K562 (cell line): ENCODE measurements around the gene NRG3. TPM values are rescaled to one million over a fixed set of nuclear protein-coding genes. Genes with fewer than 3 reads are reported as not detected.

Experiments used
- ATAC-seq: fragments of 200-7000 bp; cut with Tn5 transposase; 3 replicates; pipeline ENCODE4 v1.9.1; 2020; ENCODE audit warnings: moderate library complexity
- BruUV-seq: library from RNA; stranded (reverse); fragments of 400-500 nt; replicated peaks from 2 replicates; lab custom pipeline; 2021; lab: Mats Ljungman, UMichigan
- CTCF ChIA-PET: fragments of 300-600 bp; formaldehyde crosslinking; extraction: SDS; loops from one replicate; lab custom pipeline; 2021; ENCODE audit warnings: low intra/inter-chr PET ratio; lab: Yijun Ruan, JAX
- POLR2A ChIA-PET: fragments of 300-600, 350-650 bp; sonication (Branson Sonifier 250); formaldehyde crosslinking; extraction: SDS; loops from one replicate; lab custom pipeline; 2021; ENCODE audit warnings: antibody characterized with exemption, inconsistent platforms; lab: Yijun Ruan, JAX
- DNase-seq, 4 experiments: peaks; one replicate each; pipeline versions ENCODE4 v3.0.0 to v3.0.0-alpha.2; 2011 to 2018; ENCODE audit warnings: low spot score in 3 of 4, mixed read lengths in 3 of 4; ENCODE audit errors: extremely low read depth in 1 of 4
- FAIRE-seq: peaks from 2 replicates; lab custom pipeline; 2011; peaks lifted over from hg19 to GRCh38; lab: Jason Lieb, UNC
- H2AFZ ChIP-seq: 2 replicates; pipeline ENCODE4 v1.6.0; 2011; ENCODE audit warnings: low read depth, low read length, control low read depth, inconsistent platforms
- H3K27ac ChIP-seq: fragments of 200-600 bp; 3 replicates; pipeline ENCODE4 v1.8.0; 2011; ENCODE audit warnings: low read depth, mild to moderate bottlenecking, control low read depth, inconsistent platforms, low read length, moderate library complexity, mixed read lengths; ENCODE audit errors: extremely low read depth
- H3K27me3 ChIP-seq, 2 experiments: fragments of 300-600 bp in 1 of 2; 2 replicates in 1 of 2; 3 replicates in 1 of 2; pipeline versions ENCODE4 v1.6.0 to v1.8.0; 2011; ENCODE audit warnings: inconsistent platforms in 2 of 2, low read length in 2 of 2, mild to moderate bottlenecking in 1 of 2, mixed read lengths in 1 of 2, moderate library complexity in 1 of 2; ENCODE audit not compliant: control insufficient read depth in 2 of 2, insufficient read depth in 2 of 2
- H3K36me3 ChIP-seq: fragments of 300-600 bp; 3 replicates; pipeline ENCODE4 v1.8.0; 2011; ENCODE audit warnings: mild to moderate bottlenecking, low read length, inconsistent platforms; ENCODE audit not compliant: control insufficient read depth, insufficient read depth
- H3K4me1 ChIP-seq, 2 experiments: fragments of 200-600 bp in 1 of 2; replicated peaks in 1 of 2; 2 replicates in 1 of 2; 3 replicates in 1 of 2; pipeline versions ENCODE4 v1.5.1 to v1.8.0; 2011; ENCODE audit warnings: inconsistent platforms in 2 of 2, low read length in 2 of 2, mild to moderate bottlenecking in 1 of 2, mixed read lengths in 1 of 2, moderate library complexity in 1 of 2; ENCODE audit not compliant: control insufficient read depth in 2 of 2, insufficient read depth in 2 of 2
- H3K4me2 ChIP-seq: 2 replicates; pipeline ENCODE4 v1.6.1; 2011; ENCODE audit warnings: low read length, control low read depth, inconsistent platforms, mixed read lengths; ENCODE audit not compliant: insufficient read depth
- H3K4me3 ChIP-seq: fragments of 200-600 bp; sonication (generic), shearing (Covaris generic); 2 replicates; pipeline ENCODE4 v1.5.1; 2016; ENCODE audit warnings: control low read depth, inconsistent platforms
- H3K79me2 ChIP-seq: fragments of 200-600 bp; 3 replicates; pipeline ENCODE4 v1.8.0; 2011; ENCODE audit warnings: low read length, inconsistent platforms; ENCODE audit not compliant: control insufficient read depth, insufficient read depth
- H3K9ac ChIP-seq, 2 experiments: 2 replicates each; pipeline versions ENCODE4 v1.6.0 to v1.6.1; 2011; ENCODE audit warnings: low read depth in 2 of 2, low read length in 2 of 2, control low read depth in 1 of 2, inconsistent platforms in 1 of 2, mild to moderate bottlenecking in 1 of 2, mixed read lengths in 1 of 2; ENCODE audit not compliant: insufficient read depth in 1 of 2
- H3K9me1 ChIP-seq: one replicate; pipeline ENCODE4 v1.6.0; 2011; ENCODE audit warnings: inconsistent platforms, mild to moderate bottlenecking, low read length, moderate library complexity; ENCODE audit not compliant: control insufficient read depth, insufficient read depth
- H3K9me3 ChIP-seq: replicated peaks from 2 replicates; pipeline ENCODE4 v1.5.1; 2011; ENCODE audit warnings: low read depth, low read length, inconsistent platforms; ENCODE audit not compliant: control insufficient read depth, insufficient read depth
- H4K20me1 ChIP-seq: replicated peaks from 2 replicates; pipeline ENCODE4 v1.6.1; 2011; ENCODE audit warnings: low read length, inconsistent platforms, mixed read lengths; ENCODE audit not compliant: control insufficient read depth, insufficient read depth
- BCOR ChIP-seq: fragments of 450-650 bp; IDR thresholded peaks from 2 replicates; pipeline ENCODE4 v1.6.1; 2016
- CHD7 ChIP-seq: fragments of 200-600 bp; sonication (generic); IDR thresholded peaks from one replicate; pipeline ENCODE4 v1.6.1; 2012; ENCODE audit warnings: mild to moderate bottlenecking, low read depth, low read length, inconsistent platforms
- E2F4 ChIP-seq: sonication (generic); formaldehyde crosslinking; IDR thresholded peaks from 2 replicates; pipeline ENCODE4 v1.8.0; 2022; ENCODE audit warnings: mild to moderate bottlenecking, low read depth, missing genetic modification reagents
- FOXJ3 ChIP-seq: sonication (generic); formaldehyde crosslinking; IDR thresholded peaks from 2 replicates; pipeline ENCODE4 v1.4.0; 2020; ENCODE audit warnings: mild to moderate bottlenecking, missing genetic modification reagents
- MEF2A ChIP-seq: IDR thresholded peaks from 2 replicates; pipeline ENCODE4 v1.6.1; 2011; ENCODE audit warnings: low read depth, mild to moderate bottlenecking, low read length, moderate library complexity; ENCODE audit not compliant: control insufficient read depth
- NFIC ChIP-seq: fragments of 450-650 bp; IDR thresholded peaks from 2 replicates; pipeline ENCODE4 v1.6.1; 2017; ENCODE audit warnings: mild to moderate bottlenecking, inconsistent platforms
- PRMT5 ChIP-seq: sonication (generic); formaldehyde crosslinking; IDR thresholded peaks from 2 replicates; pipeline ENCODE4 v1.5.0; 2020; ENCODE audit warnings: missing genetic modification reagents
- TRIM25 ChIP-seq: fragments of 450-650 bp; IDR thresholded peaks from 2 replicates; pipeline ENCODE4 v1.7.0; 2016; ENCODE audit warnings: borderline replicate concordance
- ZBED1 ChIP-seq: IDR thresholded peaks from 2 replicates; pipeline ENCODE4 v1.6.1; 2014
- ZNF175 ChIP-seq: fragments of 200-800 bp; sonication (Bioruptor generic); IDR thresholded peaks from 2 replicates; pipeline ENCODE4 v1.6.1; 2016; ENCODE audit warnings: low read depth, mild to moderate bottlenecking, missing genetic modification characterization, missing compliant biosample characterization
- WGBS: fragments of 100-300 bp; shearing (Covaris generic); methylation state at CpG from one replicate; pipeline ENCODE4 v1.1.6; 2016; ENCODE audit warnings: low coverage, mixed read lengths; ENCODE audit not compliant: insufficient coverage; ENCODE audit errors: missing lambda C conversion rate; 5-methylcytosine and 5-hydroxymethylcytosine counted together
- in situ Hi-C: fragments of 300-500 bp; cut with MboI; formaldehyde crosslinking; loops from 4 replicates; pipeline ENCODE4 v1.15.0; 2018; ENCODE audit warnings: inconsistent platforms, mixed read lengths
- intact Hi-C: fragments of 100-400 bp; cut with micrococcal nuclease; formaldehyde crosslinking; loops from 2 replicates; pipeline ENCODE4 v1.14.2; 2022
- polyA plus RNA-seq, 8 experiments: library from polyadenylated mRNA; depleted of rRNA in 4 of 8; stranded (reverse) in 5 of 8; unstranded in 3 of 8; fragments of >200 nt; fragmentation: Nextera tagmentation in 2 of 8; fragmentation: Illumina TruSeq in 1 of 8; extraction: Ambion mirVana in 2 of 8; extraction: Trizol in 1 of 8; gene quantifications; 2 replicates each; pipeline versions ENCODE4 v1.2.1 to v1.2.3, GENCODE V29; 2011 to 2014; ENCODE audit warnings: inconsistent platforms in 1 of 8, missing spikeins in 1 of 8
- total RNA-seq, 7 experiments: library from RNA; depleted of rRNA in 6 of 7; stranded (reverse); fragments of >200 nt in 6 of 7; fragmentation: Illumina TruSeq in 2 of 7; extraction: Trizol in 2 of 7; gene quantifications; 2 replicates each; pipeline versions ENCODE4 v1.2.1 to v1.2.3, GENCODE V29; 2011 to 2021; ENCODE audit warnings: low replicate concordance in 1 of 7

The NRG3 gene
- total and polyA plus RNA-seq, 9 of the 15 experiments (the other 6 are each of a cell fraction or from before 2014, with no cell fraction given) = not detected

GRCh38 chr10:81928119-81928518 is 53.1 kb downstream of the NRG3 start:
- H3K27me3 ChIP-seq = no peaks in the 10 kb centered on the region
- no peak overlapping the region for H2AFZ ChIP-seq
- CTCF ChIA-PET = no interaction called here
- H3K9ac ChIP-seq = no peak overlapping the region
- H3K79me2 ChIP-seq = no peaks in the 10 kb centered on the region
- H3K27ac ChIP-seq = no peak overlapping the region
- H3K4me2 ChIP-seq = no peak overlapping the region
- no peak overlapping the region for H3K4me3 ChIP-seq
- no peaks in the 10 kb centered on the region for H3K9me1 ChIP-seq
- intact Hi-C loops (no loop called here), in situ Hi-C loops (no loop called here)
- no peaks in the 10 kb centered on the region for H3K9me3 ChIP-seq
- H3K36me3 ChIP-seq = no peaks in the 10 kb centered on the region
- no peaks in the 10 kb centered on the region for H3K4me1 ChIP-seq
- FAIRE-seq (no peak), DNase-seq (no peak), ATAC-seq (no peak)
- POLR2A ChIA-PET = no interaction called here
- H4K20me1 ChIP-seq = no peaks in the 10 kb centered on the region
- 13% methylated on average over 1 of the region's 1 CpG for WGBS
- BruUV-seq = no TSS peak
- no peak for TF ChIP-seq MEF2A
- TF ChIP-seq PRMT5 (CRISPR knock-in tag) = no peak
- TF ChIP-seq E2F4 = no peak
- TF ChIP-seq ZBED1 = no peak
- no peak for TF ChIP-seq NFIC
- TF ChIP-seq BCOR = no peak
- TF ChIP-seq ZNF175 (CRISPR knock-in tag) = no peak
- TF ChIP-seq TRIM25 = no peak
- TF ChIP-seq CHD7 = no peak
- TF ChIP-seq FOXJ3 (CRISPR knock-in tag) = no peak
